Measurements from ENCODE around the gene BTNL2.
A peak's percentile ranks its signal among the peaks of the same experiment; 100 is the strongest.
"Not testable (repeated sequence)": the region's sequence is repeated elsewhere in the genome, so short reads cannot be mapped to it uniquely, and the experiment has no call there.

BTNL2 gene

DNA sequence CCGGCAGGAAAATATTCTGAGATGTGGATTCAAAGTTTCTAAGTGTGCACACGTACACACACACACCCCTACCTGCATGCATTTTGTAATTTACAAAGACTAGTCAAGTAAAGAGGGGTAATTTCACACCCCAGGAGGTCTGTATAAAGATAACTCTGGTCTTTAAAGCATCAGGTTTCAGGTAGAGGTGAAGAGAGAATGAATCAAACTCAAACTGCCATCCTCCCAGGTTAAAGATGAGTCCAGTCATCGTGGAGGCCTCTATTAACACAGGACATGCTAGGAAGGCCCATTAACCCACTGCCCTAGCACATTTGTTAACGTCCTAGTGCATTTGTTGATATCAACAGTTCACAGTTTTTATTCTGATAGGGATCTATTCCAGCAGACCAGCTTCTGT is 29.2 kb upstream of the BTNL2 start:
- DNase-seq (ENCODE audit: low read depth), result no peak
- no peak overlapping the region for H3K4me3 ChIP-seq (ENCODE audit: low read depth, low read length)
- TF ChIP-seq, protein P1, sequence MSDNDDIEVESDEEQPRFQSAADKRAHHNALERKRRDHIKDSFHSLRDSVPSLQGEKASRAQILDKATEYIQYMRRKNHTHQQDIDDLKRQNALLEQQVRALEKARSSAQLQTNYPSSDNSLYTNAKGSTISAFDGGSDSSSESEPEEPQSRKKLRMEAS (IDR thresholded peaks at IDR 0.05; ENCODE audit: low read depth, low read length), result no peak
- TF ChIP-seq CTCF (IDR thresholded peaks at IDR 0.05; ENCODE audit: low read depth, low read length) (no peak), POLR2A (IDR thresholded peaks at IDR 0.05; ENCODE audit: extremely low read depth, insufficient read length) (no peak), MYC (IDR thresholded peaks at IDR 0.05; ENCODE audit: low read depth, low read length) (no peak)

DNA sequence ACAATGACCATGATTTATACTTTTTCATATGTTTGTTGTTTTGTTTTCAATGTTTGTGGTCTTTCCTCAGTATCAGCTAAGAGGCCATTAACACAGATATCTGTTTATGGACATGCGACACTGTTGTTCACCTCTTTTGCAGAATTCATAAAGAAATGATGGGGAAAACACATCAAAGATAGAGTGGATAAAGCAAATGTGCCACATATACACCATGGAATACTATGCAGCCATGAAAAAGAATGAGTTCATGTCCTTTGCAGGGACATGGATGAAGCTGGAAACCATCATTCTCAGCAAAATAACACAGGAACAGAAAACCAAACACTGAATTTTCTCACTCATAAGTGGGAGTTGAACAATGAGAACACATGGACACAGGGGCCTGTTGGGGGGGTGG is 27.0 kb upstream of the BTNL2 start:
- DNase-seq (ENCODE audit: low read depth), result not testable (repeated sequence)

DNA sequence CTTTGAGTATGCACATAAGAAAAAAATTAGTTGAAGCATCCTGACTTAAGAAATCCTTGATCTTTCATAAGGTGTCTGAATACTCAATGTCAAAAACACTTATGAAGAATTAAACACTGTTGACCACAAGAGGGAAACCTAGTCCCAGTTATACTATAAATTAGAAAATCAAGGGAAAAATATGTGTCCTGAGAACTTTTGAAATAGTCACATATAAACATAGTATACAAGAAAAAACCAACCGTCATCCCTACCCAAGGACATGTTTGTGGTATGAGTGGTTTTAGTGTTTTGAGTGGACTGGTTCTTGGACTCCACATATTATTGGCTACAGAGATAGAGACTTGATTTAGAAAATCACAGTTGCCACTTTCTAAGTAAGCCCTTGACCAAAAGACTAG is 25.1 kb upstream of the BTNL2 start:
- H3K4me3 ChIP-seq (ENCODE audit: low read depth, low read length), result no peak overlapping the region
- TF ChIP-seq, protein P1 (IDR thresholded peaks at IDR 0.05; ENCODE audit: low read depth, low read length), result no peak
- TF ChIP-seq MYC (IDR thresholded peaks at IDR 0.05; ENCODE audit: low read depth, low read length), result no peak
- no peak for TF ChIP-seq CTCF (IDR thresholded peaks at IDR 0.05; ENCODE audit: low read depth, low read length)
- no peak for TF ChIP-seq POLR2A (IDR thresholded peaks at IDR 0.05; ENCODE audit: extremely low read depth, insufficient read length)
- peak; percentile 40 for DNase-seq (ENCODE audit: low read depth)

More for the DNA sequence above, 27.0 kb upstream of the BTNL2 start:
- not testable (repeated sequence) for H3K4me3 ChIP-seq (ENCODE audit: low read depth, low read length)

DNA sequence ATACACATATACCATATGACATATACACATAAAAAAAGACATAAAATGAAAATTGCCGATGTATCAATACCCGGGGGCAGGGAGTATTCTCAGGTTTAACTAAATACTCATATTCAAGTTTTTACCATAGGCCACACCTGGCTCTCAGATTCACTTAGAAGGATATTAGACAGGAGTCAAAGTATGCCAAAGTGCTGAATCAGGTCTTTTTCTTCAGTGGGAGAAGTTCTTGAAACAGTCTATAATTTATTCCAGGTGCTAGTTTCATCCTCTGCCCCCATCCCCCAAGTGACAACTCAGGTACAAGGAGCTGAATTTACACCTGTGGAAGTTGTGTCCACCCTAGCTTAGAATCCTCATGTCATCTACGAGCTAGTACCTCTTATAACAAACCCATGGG is 24.2 kb upstream of the BTNL2 start:
- no peak for TF ChIP-seq CTCF (IDR thresholded peaks at IDR 0.05; ENCODE audit: low read depth, low read length)
- no peak for TF ChIP-seq MYC (IDR thresholded peaks at IDR 0.05; ENCODE audit: low read depth, low read length)
- TF ChIP-seq, protein P1 (IDR thresholded peaks at IDR 0.05; ENCODE audit: low read depth, low read length), result no peak
- no peak for TF ChIP-seq POLR2A (IDR thresholded peaks at IDR 0.05; ENCODE audit: extremely low read depth, insufficient read length)

DNA sequence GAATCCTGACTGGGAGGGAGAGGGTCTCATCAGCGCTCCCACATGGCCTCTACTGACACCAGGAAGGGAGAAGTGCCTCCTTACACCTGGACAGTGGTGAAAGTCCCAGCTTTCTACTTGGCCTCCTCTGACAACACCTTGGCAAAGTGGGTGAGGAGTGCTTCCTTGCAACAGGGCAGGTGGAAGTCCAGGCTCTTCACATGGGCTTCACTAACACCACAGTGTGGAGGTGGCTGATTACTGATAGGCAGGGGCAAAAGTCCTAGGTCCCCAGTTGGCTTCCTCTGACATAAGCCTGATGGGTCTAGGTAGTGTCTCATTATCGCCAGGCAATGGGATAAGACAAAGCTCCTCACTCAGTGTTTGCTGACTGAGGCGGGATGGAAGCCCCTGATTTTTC is 23.2 kb upstream of the BTNL2 start:
- no peak overlapping the region for H3K4me3 ChIP-seq (ENCODE audit: low read depth, low read length)
- no peak for TF ChIP-seq CTCF (IDR thresholded peaks at IDR 0.05; ENCODE audit: low read depth, low read length)
- TF ChIP-seq, protein P1 (IDR thresholded peaks at IDR 0.05; ENCODE audit: low read depth, low read length), result no peak
- TF ChIP-seq MYC (IDR thresholded peaks at IDR 0.05; ENCODE audit: low read depth, low read length), result no peak
- TF ChIP-seq POLR2A (IDR thresholded peaks at IDR 0.05; ENCODE audit: extremely low read depth, insufficient read length), result no peak
- no peak for DNase-seq (ENCODE audit: low read depth)

More for the DNA sequence above, 24.2 kb upstream of the BTNL2 start:
- DNase-seq (ENCODE audit: low read depth), result no peak
- H3K4me3 ChIP-seq (ENCODE audit: low read depth, low read length), result no peak overlapping the region

DNA sequence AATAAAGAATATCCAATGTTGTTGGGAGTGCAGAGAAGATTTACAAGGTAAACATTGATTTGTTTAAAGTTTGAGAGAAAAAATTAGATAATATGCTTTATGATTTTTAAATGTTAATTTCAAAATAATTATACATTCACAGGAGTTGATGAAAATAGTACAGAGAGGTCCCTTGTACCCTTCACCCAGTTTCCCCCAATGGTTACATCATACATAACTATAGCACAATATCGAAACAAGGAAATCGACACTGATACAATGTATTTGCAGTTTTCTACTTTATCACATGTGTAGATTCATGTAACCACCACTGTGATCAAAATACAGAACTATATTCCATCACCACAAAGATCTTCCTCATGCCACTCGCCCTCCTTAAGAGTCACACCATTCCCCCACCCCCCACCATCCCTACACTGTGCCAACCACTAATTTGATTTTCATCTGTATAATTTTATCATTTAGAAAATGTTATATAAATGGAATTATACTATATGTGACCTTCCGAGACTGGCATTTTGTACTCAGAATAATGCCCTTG is 21.0 kb upstream of the BTNL2 start:
- TF ChIP-seq, protein P1 (IDR thresholded peaks at IDR 0.05; ENCODE audit: low read depth, low read length), result no peak
- TF ChIP-seq CTCF (IDR thresholded peaks at IDR 0.05; ENCODE audit: low read depth, low read length) (no peak), POLR2A (IDR thresholded peaks at IDR 0.05; ENCODE audit: extremely low read depth, insufficient read length) (no peak), MYC (IDR thresholded peaks at IDR 0.05; ENCODE audit: low read depth, low read length) (no peak)
- no peak for DNase-seq (ENCODE audit: low read depth)
- no peak overlapping the region for H3K4me3 ChIP-seq (ENCODE audit: low read depth, low read length)
